ENCODE data around the gene SCIN.

- no peak for TF ChIP-seq SP1 (IDR thresholded peaks at IDR 0.05)
- TF ChIP-seq BHLHE40 (IDR thresholded peaks at IDR 0.05; ENCODE audit: borderline replicate concordance) = no peak
- TF ChIP-seq FOXK2 (IDR thresholded peaks at IDR 0.05) = no peak
- TF ChIP-seq ZNF384 (IDR thresholded peaks at IDR 0.05) = no peak
- TF ChIP-seq HDGF (IDR thresholded peaks at IDR 0.05; ENCODE audit: borderline replicate concordance) = no peak
- no peak for TF ChIP-seq ELF4 (IDR thresholded peaks at IDR 0.05)
- no peak for TF ChIP-seq LEF1 (IDR thresholded peaks at IDR 0.05; ENCODE audit: borderline replicate concordance)
Measured at GRCh38 chr7:12524794-12525386, 45.6 kb upstream of the SCIN start.

All from HEK293T (cell line).